HepG2 (cell line): Measurements from ENCODE around the gene UNC5A.

ENCODE experiments used
- CTCF ChIP-seq: sonication (generic); formaldehyde crosslinking; IDR thresholded peaks from 2 replicates; pipeline ENCODE4 v1.5.0; 2020; ENCODE audit warnings: mild to moderate bottlenecking, missing genetic modification reagents, moderate library complexity
- FOXJ3 ChIP-seq: sonication (generic); formaldehyde crosslinking; IDR thresholded peaks from 2 replicates; pipeline ENCODE4 v1.4.0; 2020; ENCODE audit warnings: missing genetic modification reagents, mild to moderate bottlenecking, borderline replicate concordance
- HBP1 ChIP-seq: IDR thresholded peaks from 2 replicates; pipeline ENCODE4 v1.6.1; 2016; ENCODE audit warnings: low read depth, control low read depth
- HNRNPH1 ChIP-seq: fragments of 200-400 bp; formaldehyde crosslinking; optimal IDR thresholded peaks from 2 replicates; pipeline ENCODE3; 2017; ENCODE audit warnings: mild to moderate bottlenecking, low read depth, low read length
- HOXD1 ChIP-seq: sonication (generic); formaldehyde crosslinking; IDR thresholded peaks from 2 replicates; pipeline ENCODE4 v1.5.0; 2020; ENCODE audit warnings: missing genetic modification reagents
- NR3C1 ChIP-seq: sonication (generic); formaldehyde crosslinking; IDR thresholded peaks from 2 replicates; pipeline ENCODE4 v1.4.0; 2020; ENCODE audit warnings: missing genetic modification reagents
- POLR2A ChIP-seq, 2 experiments: IDR thresholded peaks; 2 replicates each; pipeline ENCODE4 v1.6.1; 2011; ENCODE audit warnings: low read depth in 2 of 2, low read length in 2 of 2, mild to moderate bottlenecking in 1 of 2, moderate library complexity in 1 of 2; ENCODE audit not compliant: insufficient read depth in 1 of 2
- ZNF318 ChIP-seq: sonication (generic); formaldehyde crosslinking; IDR thresholded peaks from 2 replicates; pipeline ENCODE4 v1.4.0; 2020; ENCODE audit warnings: mild to moderate bottlenecking, missing genetic modification reagents

GRCh38 chr5:176825957-176826356 lies 15.6 kb downstream of the UNC5A start:
- no peak for TF ChIP-seq HOXD1 (CRISPR knock-in tag)
- TF ChIP-seq NR3C1, result no peak
- no peak for TF ChIP-seq CTCF
- no peak for TF ChIP-seq ZNF318 (CRISPR knock-in tag)
- TF ChIP-seq FOXJ3 (CRISPR knock-in tag), result no peak
- no peak for TF ChIP-seq HNRNPH1
- TF ChIP-seq POLR2A (IDR thresholded peaks at IDR 0.05; ENCODE audit: insufficient read depth in 1 of 2, low read depth in 2 of 2, low read length in 2 of 2), result no peak
- TF ChIP-seq HBP1 (CRISPR knock-in tag), result no peak
